ENCODE data around the gene SGSM1.
A peak's percentile ranks its signal among the peaks of the same experiment; 100 is the strongest.

The SGSM1 gene

DNA sequence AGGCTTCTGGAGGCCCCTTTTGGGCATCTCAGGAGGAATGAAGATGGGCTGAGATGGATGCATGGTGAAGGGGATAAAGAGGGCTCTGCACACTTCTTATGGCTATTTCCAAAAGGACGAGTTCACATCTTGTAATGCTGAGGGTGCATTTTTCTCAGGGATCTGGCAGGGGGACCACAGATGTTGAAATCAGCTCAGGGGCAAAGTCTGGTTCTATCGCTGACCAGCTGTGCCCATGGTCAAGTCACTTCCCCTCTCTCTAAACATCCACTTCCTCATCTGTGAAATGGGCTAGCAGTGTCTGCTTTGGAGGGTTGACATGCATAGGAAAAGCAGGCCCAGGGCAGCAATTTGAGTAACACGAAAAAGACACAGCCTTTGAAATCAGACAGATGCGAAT is 114.0 kb downstream of the SGSM1 start:
- no peak for DNase-seq

DNA sequence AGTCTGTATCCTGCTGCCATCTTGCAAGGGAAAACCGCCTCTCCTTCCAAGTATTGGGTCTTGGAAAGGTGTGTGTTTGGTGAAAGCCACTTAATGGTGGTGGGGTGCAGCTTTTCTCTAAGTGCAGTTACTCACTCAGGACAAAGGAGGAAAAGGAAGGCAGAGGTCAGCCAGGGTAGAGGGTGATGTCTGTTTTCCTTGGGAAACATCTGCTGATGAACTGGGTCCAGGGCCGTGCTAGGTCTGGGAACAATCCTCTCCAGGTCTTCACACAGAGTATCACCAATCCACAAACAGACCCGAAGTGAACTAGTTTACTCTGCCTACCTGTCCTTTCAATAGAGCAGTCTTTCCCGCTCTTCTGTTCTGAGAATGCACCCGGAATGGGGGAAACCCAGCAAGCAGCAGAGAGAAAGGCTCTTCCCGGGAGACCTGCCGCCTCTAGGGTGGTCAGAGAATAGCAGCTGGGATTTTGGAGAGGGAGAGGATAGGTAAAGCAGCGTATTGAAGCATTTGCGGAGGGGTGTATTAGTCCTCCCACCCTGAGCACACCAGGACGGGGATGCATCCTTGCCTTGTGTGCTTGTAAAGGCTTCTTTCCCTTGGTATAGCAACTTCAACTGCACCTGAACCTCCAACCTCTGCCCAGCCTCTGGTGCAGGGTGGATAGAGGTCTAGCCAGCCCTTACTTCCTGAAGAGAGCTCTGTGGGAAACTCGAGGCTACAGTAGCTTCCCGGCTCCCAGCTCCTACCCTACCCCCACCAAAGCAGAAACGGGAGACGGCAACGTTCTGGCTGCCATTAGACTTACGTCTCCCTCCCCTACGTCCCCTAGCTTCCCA is 119.8 kb downstream of the SGSM1 start:
- no peak for DNase-seq

DNA sequence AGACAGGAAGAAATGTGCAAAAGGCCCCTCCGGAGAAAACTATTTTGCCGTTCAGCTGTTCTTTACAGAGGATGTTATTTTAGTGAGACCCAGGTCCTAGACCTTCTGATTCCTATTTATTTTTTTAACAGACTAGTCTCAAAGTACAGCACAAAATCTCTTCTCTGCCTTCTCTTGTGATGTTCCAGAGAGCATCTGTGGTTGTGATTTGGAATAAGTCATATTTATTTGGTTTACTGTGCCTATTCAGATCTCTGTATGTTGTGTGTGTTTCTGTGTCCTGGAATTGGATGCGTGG is 120.4 kb downstream of the SGSM1 start:
- DNase-seq = no peak

- DNase-seq = no peak
These were observed 121.0 kb downstream of the SGSM1 start for GRCh38 chr22:24926849-24927579.

- DNase-seq = no peak
These were observed 122.3 kb downstream of the SGSM1 start for GRCh38 chr22:24928322-24928721.

DNA sequence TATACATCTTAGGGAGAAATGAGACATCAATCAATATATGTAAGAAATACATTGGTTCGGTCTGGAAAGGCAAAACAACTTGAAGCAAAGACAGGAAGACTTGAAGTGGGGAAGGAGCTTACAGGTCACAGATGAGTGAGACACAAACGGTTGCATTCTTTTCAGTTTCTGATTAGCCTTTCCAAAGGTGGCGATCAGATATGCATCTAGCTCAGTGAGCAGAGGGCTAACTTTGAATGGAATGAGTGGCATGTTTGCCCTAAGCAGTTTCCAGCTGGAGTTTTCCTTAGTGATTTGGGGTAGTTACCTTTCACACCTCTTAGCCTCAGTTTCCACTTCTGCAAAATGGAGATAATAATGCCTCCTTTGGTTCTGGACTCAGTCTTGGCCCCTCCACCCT is 124.7 kb downstream of the SGSM1 start:
- DNase-seq = no peak

DNA sequence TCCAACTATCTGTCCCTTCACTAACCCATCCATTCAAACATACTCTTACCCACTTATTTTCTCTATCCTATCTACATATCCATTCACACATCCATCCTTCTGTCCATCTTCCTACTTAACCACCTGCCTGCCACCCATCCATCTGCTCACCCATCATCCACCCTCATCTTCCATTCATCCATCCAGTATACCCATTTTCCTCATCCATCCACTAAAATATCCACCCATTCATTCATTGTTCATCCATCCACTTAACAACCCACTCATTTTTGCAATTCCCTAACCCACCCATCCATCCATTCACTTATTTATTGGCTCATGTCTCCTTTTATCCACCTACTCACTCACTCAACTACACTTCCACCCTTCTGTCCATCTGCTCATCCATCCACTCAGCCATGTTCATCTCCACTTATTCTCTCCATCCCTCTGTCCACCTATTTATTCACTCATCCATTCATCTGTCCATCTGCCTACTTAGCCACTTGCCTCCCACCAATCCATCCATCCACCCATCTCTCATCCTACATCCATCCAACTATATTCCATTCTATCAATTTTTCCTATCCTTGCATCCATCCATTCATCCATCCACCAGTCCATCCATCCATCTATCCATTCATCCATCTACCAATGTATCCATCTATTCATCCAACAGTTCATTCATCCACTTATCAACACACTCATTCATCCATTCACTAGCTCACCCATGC is 129.9 kb downstream of the SGSM1 start:
- no peak for DNase-seq

- DNase-seq = no peak
These were observed 131.1 kb downstream of the SGSM1 start for GRCh38 chr22:24937114-24937513.

- no peak for DNase-seq
These were observed 132.8 kb downstream of the SGSM1 start for GRCh38 chr22:24938741-24939341.

- no peak for DNase-seq
These were observed 136.3 kb downstream of the SGSM1 start for GRCh38 chr22:24942301-24942700.

DNA sequence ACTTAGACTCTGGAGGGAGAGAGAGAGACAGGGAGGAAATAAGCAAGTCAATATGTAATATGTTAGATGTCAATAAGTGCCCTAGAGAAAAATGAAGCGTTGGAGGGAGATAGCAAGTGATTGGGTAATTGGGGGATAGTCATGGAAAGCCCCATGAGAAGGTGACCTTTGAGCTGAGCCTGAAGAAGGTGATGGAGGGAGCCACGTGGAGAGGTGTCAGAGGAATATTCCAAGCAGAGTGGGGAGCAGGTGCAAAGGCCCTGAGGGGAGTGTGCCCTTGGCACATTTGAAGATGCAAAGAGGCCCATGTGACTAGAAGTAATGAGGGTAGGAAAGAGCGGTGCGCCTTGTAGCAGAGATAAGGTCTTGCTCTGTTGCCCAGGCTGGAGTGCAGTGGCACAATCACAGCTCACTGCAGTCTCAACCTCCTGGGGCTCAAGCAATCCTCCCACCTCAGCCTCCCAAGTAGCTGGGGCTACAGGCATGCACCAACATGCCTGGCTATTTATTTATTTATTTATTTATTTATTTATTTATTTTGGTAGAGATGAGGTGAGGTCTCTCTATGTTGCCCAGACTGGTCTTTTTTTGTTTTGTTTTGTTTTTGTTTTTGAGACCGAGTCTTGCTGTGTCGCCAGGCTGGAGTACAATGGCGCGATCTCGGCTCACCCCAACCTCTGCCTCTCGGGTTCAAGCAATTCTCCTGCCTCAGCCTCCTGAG is 138.4 kb downstream of the SGSM1 start:
- DNase-seq = no peak

GRCh38 chr22:24945430-24945829 is 139.4 kb downstream of the SGSM1 start:
- no peak for DNase-seq

DNA sequence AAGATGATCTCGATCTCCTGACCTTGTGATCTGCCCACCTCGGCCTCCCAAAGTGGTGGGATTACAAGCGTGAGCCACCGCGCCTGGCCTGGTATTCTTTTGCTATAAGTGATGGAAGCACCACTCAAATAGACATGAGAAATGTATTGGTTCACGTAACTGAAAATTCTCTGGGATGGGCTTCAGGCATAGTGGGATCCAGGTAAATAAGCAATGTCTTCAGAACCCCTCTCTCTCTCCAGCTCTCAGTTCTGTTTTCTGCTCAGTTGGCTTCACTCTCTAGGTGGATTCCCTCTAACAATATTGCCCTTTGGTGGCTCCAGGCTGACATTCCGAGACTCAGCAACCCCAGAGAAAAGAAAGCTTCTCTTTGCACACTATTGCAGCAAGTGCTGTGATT is 141.4 kb downstream of the SGSM1 start:
- no peak for DNase-seq

DNA sequence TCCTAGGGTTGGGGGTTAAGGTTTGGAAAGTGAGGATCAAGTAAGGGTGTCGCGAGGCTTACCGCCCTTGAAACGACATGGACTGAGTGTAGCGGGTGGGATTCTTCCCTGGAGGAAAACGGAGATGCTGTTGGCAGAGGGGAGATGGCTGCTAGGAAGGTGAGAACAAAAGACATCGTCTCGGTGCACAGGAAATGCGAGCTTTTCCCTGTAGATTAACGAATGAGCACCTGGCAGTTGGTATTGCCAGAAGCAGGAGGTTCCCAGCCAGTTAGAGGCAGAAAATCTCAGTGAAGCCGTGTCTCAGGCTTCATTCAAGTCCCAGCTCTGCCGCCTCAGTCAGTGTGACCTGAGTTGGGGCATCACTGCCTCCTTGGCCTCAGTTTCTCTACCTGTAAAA is 141.9 kb downstream of the SGSM1 start:
- DNase-seq = no peak

DNA sequence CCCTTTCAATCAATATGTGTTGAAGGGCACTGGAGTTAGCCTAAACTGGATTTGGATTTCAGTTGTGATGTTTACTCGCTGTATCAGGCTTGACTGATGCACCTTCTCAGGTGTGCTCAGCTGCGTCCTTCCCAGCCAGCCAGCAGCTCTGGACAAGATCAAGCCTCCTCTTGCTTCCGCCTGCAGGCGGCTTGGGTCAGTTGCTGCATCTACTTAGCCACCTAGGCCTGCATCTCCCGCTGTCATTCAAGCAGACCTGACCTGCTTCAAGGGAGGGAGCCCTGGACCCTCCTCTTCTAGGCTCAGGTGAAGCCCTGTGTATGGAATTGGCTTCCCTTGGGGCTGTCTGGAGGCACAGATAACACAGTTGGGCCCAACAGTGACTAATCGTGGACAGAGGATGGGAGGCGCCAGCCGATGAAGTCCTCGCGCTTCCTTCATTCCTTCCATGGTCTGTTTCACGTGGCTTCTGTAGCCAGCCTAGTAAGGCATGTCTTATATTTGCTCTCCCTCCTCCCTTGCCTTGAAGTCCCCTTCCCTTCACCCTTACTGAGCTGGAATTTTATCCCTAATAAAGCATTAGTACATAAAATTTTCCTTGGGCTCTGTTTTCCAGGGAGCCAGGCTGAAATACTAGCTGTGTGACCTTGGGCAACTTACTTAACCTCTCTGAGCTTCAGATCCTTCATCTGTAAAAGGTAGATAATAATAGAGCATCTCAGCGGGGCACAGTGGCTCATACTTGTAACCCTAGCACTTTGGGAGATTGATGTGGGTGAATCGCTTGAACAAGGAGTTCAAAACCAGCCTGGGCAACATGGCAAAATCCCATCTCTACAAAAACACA is 142.6 kb downstream of the SGSM1 start:
- no peak for DNase-seq

DNA sequence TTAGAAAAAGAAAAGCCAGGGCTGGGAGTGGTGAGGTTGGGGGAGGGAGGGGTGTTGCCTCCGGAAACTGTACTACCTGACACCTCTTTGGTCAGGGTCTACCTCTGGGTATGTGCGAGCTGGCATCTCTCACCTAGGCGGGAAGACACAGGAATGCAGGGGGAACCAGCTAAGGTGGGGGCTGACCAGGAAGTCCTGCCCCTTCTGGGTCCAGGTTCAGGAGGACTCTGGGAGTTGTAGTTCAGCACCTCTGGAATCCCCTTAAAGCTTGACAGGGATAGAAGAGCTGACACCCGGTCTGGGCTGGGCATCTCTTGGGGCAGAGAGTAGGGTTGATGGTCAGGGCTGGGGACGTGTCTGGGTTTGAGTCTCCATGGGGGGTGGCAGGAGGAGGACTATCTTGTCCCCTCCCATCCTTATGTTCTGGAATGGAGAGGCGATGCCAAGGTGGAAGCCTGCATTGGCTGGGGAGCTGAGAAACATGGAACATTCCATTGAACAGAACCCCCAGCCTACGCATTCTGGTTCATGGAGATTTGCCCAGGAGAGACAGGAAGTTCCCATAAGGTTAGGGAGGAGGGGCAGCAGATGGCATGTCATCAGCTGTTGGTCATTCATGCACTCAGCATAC is 144.4 kb downstream of the SGSM1 start:
- no peak for DNase-seq

- DNase-seq = peak; percentile 83
These were observed 146.2 kb downstream of the SGSM1 start, which contains the start of gene KIAA1671 for GRCh38 chr22:24951942-24952836. KIAA1671 (plus strand) TSS chr22:24952716; CDS start chr22:25028000, 75,284 bp downstream.

DNA sequence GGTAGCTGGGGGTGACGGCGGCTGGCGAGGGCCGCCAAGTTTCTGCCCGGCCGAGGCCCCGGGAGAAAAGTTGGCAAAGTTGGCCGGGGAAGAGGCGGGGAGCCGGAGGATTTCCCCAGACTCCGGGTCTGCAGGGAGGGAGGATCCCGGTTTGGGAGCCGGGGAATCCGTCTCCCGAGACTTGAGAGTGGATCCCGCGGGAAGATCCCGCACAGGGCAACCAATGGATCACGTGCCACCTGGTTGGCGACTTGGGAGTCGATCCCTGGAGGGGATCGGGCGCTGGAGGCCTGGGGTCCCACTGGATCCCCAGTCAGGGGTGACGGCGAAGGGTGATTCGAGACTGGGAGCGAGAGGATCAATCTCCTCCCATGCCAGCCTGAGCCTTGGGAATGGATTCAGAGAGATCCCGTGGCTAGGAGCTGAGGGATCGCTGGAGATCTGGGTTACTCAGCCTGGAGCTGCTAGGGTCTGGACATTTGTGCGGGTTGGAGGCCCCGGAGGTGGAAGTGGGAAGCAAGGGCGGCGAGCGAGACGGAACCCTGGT is 146.9 kb downstream of the SGSM1 start:
- DNase-seq = no peak

GRCh38 chr22:24953384-24954113 is 147.5 kb downstream of the SGSM1 start:
- no peak for DNase-seq
